CD14-positive monocyte (primary cell): ENCODE measurements around the gene DLGAP5. TPM values are rescaled to one million over a fixed set of nuclear protein-coding genes. Genes with fewer than 3 reads are reported as not detected.
A peak's percentile ranks its signal among the peaks of the same experiment; 100 is the strongest.

Experiments
- DNase-seq, 3 donors: peaks; one replicate each; pipeline ENCODE4 v3.0.0-alpha.2; 2011 to 2022
- H2AFZ ChIP-seq: 2 replicates; pipeline ENCODE4 v1.6.0; 2012; ENCODE audit warnings: mild to moderate bottlenecking, low read depth, low read length, inconsistent platforms; ENCODE audit not compliant: insufficient read depth, poor library complexity, severe bottlenecking
- H3K27ac ChIP-seq, 2 donors: 1 replicate in 1 of 2; 2 replicates in 1 of 2; pipeline ENCODE4 v1.5.1; 2012 to 2013; ENCODE audit warnings: low read length in 2 of 2, control low read depth in 1 of 2, inconsistent platforms in 1 of 2, low read depth in 1 of 2, mild to moderate bottlenecking in 1 of 2
- H3K27me3 ChIP-seq, 2 donors: one replicate each; pipeline versions ENCODE4 v1.6.0 to v1.6.1; 2011 to 2013; ENCODE audit warnings: low read length in 2 of 2; ENCODE audit not compliant: control insufficient read depth in 2 of 2, insufficient read depth in 2 of 2
- H3K36me3 ChIP-seq, 2 donors: replicated peaks in 1 of 2; 1 replicate in 1 of 2; 2 replicates in 1 of 2; pipeline versions ENCODE4 v1.5.1 to v1.6.1; 2012 to 2013; ENCODE audit warnings: low read length in 2 of 2, control low read depth in 1 of 2, inconsistent platforms in 1 of 2, mild to moderate bottlenecking in 1 of 2; ENCODE audit not compliant: insufficient read depth in 2 of 2, control insufficient read depth in 1 of 2
- H3K4me1 ChIP-seq, 2 donors: 1 replicate in 1 of 2; 2 replicates in 1 of 2; pipeline versions ENCODE4 v1.5.1 to v1.6.1; 2012 to 2013; ENCODE audit warnings: low read length in 2 of 2, control low read depth in 1 of 2, inconsistent platforms in 1 of 2, mild to moderate bottlenecking in 1 of 2, moderate library complexity in 1 of 2; ENCODE audit not compliant: insufficient read depth in 2 of 2, control insufficient read depth in 1 of 2
- H3K4me2 ChIP-seq: replicated peaks from 2 replicates; pipeline ENCODE3; 2012; ENCODE audit warnings: low read length, moderate library complexity, mild to moderate bottlenecking; ENCODE audit not compliant: poor library complexity, severe bottlenecking; ENCODE audit errors: extremely low read depth
- H3K4me3 ChIP-seq, 3 experiments: fragments of 200-600 bp in 1 of 3; sonication (generic) in 1 of 3; replicated peaks in 1 of 3; 1 replicate in 2 of 3; 2 replicates in 1 of 3; pipeline ENCODE4 v1.5.1; 2011 to 2013; ENCODE audit warnings: low read length in 3 of 3, mild to moderate bottlenecking in 3 of 3, control low read depth in 2 of 3, low read depth in 2 of 3, inconsistent platforms in 1 of 3, moderate library complexity in 1 of 3
- H3K79me2 ChIP-seq: 2 replicates; pipeline ENCODE4 v1.6.0; 2012; ENCODE audit warnings: mild to moderate bottlenecking, control low read depth, inconsistent platforms, low read length, moderate library complexity; ENCODE audit not compliant: insufficient read depth
- H3K9ac ChIP-seq: 2 replicates; pipeline ENCODE4 v1.6.0; 2017; ENCODE audit warnings: low read length, mild to moderate bottlenecking; ENCODE audit not compliant: insufficient read depth, poor library complexity, severe bottlenecking
- H3K9me3 ChIP-seq, 2 donors: replicated peaks in 1 of 2; 1 replicate in 1 of 2; 2 replicates in 1 of 2; pipeline versions ENCODE4 v1.5.1 to v1.6.1; 2012 to 2013; ENCODE audit warnings: low read length in 2 of 2, control low read depth in 1 of 2; ENCODE audit not compliant: control insufficient read depth in 1 of 2, insufficient read depth in 1 of 2
- H4K20me1 ChIP-seq: 2 replicates; pipeline ENCODE4 v1.6.0; 2012; ENCODE audit warnings: mild to moderate bottlenecking, low read length, control low read depth, moderate library complexity; ENCODE audit not compliant: insufficient read depth
- H3K27ac Mint-ChIP-seq, 7 donors: one replicate each; pipeline ENCODE4 v1.8.0; 2020; ENCODE audit warnings: mild to moderate bottlenecking in 7 of 7, mixed read lengths in 7 of 7, moderate library complexity in 6 of 7, inconsistent platforms in 2 of 7
- H3K27me3 Mint-ChIP-seq, 3 donors: one replicate each; pipeline ENCODE4 v1.8.0; 2021 to 2022; ENCODE audit warnings: low read depth in 3 of 3, mild to moderate bottlenecking in 3 of 3, mixed read lengths in 3 of 3, moderate library complexity in 3 of 3, inconsistent platforms in 1 of 3
- H3K36me3 Mint-ChIP-seq, 2 donors: one replicate each; pipeline ENCODE4 v1.8.0; 2020; ENCODE audit warnings: mixed read lengths in 2 of 2, inconsistent platforms in 1 of 2, mild to moderate bottlenecking in 1 of 2
- H3K4me1 Mint-ChIP-seq: one replicate; pipeline ENCODE4 v1.8.0; 2020; ENCODE audit warnings: mild to moderate bottlenecking, mixed read lengths
- H3K4me3 Mint-ChIP-seq, 2 donors: one replicate each; pipeline ENCODE4 v1.8.0; 2020; ENCODE audit warnings: mild to moderate bottlenecking in 2 of 2, mixed read lengths in 2 of 2, moderate library complexity in 1 of 2
- H3K9me3 Mint-ChIP-seq, 7 donors: one replicate each; pipeline ENCODE4 v1.8.0; 2020 to 2022; ENCODE audit warnings: mixed read lengths in 7 of 7, mild to moderate bottlenecking in 6 of 7, moderate library complexity in 6 of 7, inconsistent platforms in 2 of 7
- CTCF ChIP-seq: fragments of 200-600 bp; IDR thresholded peaks from one replicate; pipeline ENCODE4 v1.8.0; 2022; ENCODE audit warnings: antibody characterized with exemption, mild to moderate bottlenecking
- WGBS: methylation state at CpG from one replicate; pipeline ENCODE4 v1.1.5; 2013; ENCODE audit warnings: missing lambda C conversion rate; ENCODE audit not compliant: insufficient coverage; 5-methylcytosine and 5-hydroxymethylcytosine counted together
- intact Hi-C, 2 donors: fragments of 100-400 bp; cut with micrococcal nuclease; formaldehyde crosslinking; loops; one replicate each; pipeline versions ENCODE4 v1.15.0 to v1.15.1; 2023
- polyA plus RNA-seq, 3 donors: library from polyadenylated mRNA; depleted of rRNA in 1 of 3; unstranded in 2 of 3; stranded (reverse) in 1 of 3; fragments of 300-500 nt in 2 of 3; fragments of >200 nt in 1 of 3; fragmentation: Illumina TruSeq in 2 of 3; gene quantifications; 1 replicate in 2 of 3; 2 replicates in 1 of 3; pipeline ENCODE4 v1.2.3, GENCODE V29; 2012 to 2021

The DLGAP5 gene
- polyA plus RNA-seq, 3 donors = 0.23 TPM; not detected in 2

- Histone ChIP-seq H3K27ac (peak overlapping the region; percentile 67 to 90), H3K9ac (no peak overlapping the region), H3K27me3 (no peaks in the 10 kb centered on the region), H3K36me3 (no peaks in the 10 kb centered on the region), H3K4me1 (peaks cover 60 to 68% of the 10 kb centered on the region in 2 donors), H2AFZ (peak overlapping the region; percentile 38), H3K4me2 (no peak overlapping the region), H4K20me1 (no peaks in the 10 kb centered on the region), H3K9me3 (peaks cover 6 to 19% of the 10 kb centered on the region in 2 donors), H3K4me3 (no peak overlapping the region), H3K79me2 (no peaks in the 10 kb centered on the region)
- DNase-seq = peak; percentile 74 to 92 (median 83)
- Mint-ChIP-seq H3K27me3 (peaks cover 0 to 7% (median 0%) of the 10 kb centered on the region in 3 donors), H3K36me3 (peaks cover 0 to 16% of the 10 kb centered on the region in 2 donors), H3K4me1 (peaks cover 54% of the 10 kb centered on the region), H3K4me3 (peak overlapping the region in 1 of 2 donors; percentile 30), H3K27ac (peak overlapping the region; percentile 71 to 98 (median 92)), H3K9me3 (peaks cover 7 to 23% (median 14%) of the 10 kb centered on the region in 7 donors)
- intact Hi-C loops = no loop called here
- 0% methylated on average over 3 of the region's 7 CpGs for WGBS
- TF ChIP-seq CTCF = no peak
These were observed 89.2 kb downstream of the DLGAP5 start for GRCh38 chr14:55102141-55102621.

GRCh38 chr14:55101698-55102097 is 89.7 kb downstream of the DLGAP5 start:
- Histone ChIP-seq H3K4me2 (no peak overlapping the region), H3K4me3 (no peak overlapping the region), H3K79me2 (no peaks in the 10 kb centered on the region), H3K27ac (peak overlapping the region; percentile 67 to 90), H3K4me1 (peaks cover 56 to 63% of the 10 kb centered on the region in 2 donors), H3K36me3 (no peaks in the 10 kb centered on the region), H3K9me3 (peaks cover 6 to 19% of the 10 kb centered on the region in 2 donors), H4K20me1 (no peaks in the 10 kb centered on the region), H3K27me3 (no peaks in the 10 kb centered on the region), H3K9ac (no peak overlapping the region), H2AFZ (no peak overlapping the region)
- Mint-ChIP-seq H3K4me3 (no peak overlapping the region), H3K27me3 (peaks cover 0 to 7% (median 0%) of the 10 kb centered on the region in 3 donors), H3K4me1 (peaks cover 52% of the 10 kb centered on the region), H3K36me3 (peaks cover 0 to 16% of the 10 kb centered on the region in 2 donors), H3K27ac (peak overlapping the region in 6 of 7 donors; percentile 73 to 98 (median 90)), H3K9me3 (peaks cover 7 to 20% (median 13%) of the 10 kb centered on the region in 7 donors)
- no peak for TF ChIP-seq CTCF
- intact Hi-C loops = no loop called here
- no CpG with 5 or more reads among the region's 5 CpGs for WGBS
- DNase-seq = no peak
